Lung microvascular endothelial cell (primary cell): ENCODE measurements around the gene CDH26. TPM values are rescaled to one million over a fixed set of nuclear protein-coding genes. Genes with fewer than 3 reads are reported as not detected.

Experiments used
- DNase-seq, 2 donors: peaks; one replicate each; pipeline versions ENCODE4 v3.0.0 to v3.0.0-alpha.2; 2010; ENCODE audit warnings: low read depth in 2 of 2
- total RNA-seq: library from RNA; depleted of rRNA; stranded (reverse); fragments of >200 nt; gene quantifications from 2 replicates; pipeline ENCODE4 v1.2.1, GENCODE V29; 2014

The CDH26 gene
- total RNA-seq, 1 donor from 2014 or later, result 0.40 TPM

- no peak for DNase-seq
Observed at GRCh38 chr20:60043435-60043834, 85.2 kb downstream of the CDH26 start.

DNA sequence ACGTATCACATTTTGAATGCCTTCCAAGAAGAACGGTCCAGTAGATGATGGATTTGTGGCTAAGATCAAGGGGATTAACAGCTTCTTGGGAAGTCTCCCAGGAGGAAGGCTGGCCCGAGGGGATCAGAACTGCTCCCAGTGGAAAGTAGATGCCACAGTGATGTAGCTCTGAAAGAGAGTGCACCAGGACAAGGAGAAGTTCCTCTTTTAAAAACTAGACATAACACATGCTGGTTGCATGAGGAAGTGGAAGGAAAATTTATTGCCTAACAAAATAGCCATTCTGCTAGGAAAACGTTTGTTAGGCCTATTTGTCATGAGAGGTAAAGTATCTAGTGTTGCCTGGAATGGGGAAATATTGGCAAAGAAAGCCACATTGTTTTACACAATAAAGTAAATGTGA lies 87.8 kb downstream of the CDH26 start:
- no peak for DNase-seq

- no peak for DNase-seq
Observed at GRCh38 chr20:60046436-60046835, 88.2 kb downstream of the CDH26 start.

DNA sequence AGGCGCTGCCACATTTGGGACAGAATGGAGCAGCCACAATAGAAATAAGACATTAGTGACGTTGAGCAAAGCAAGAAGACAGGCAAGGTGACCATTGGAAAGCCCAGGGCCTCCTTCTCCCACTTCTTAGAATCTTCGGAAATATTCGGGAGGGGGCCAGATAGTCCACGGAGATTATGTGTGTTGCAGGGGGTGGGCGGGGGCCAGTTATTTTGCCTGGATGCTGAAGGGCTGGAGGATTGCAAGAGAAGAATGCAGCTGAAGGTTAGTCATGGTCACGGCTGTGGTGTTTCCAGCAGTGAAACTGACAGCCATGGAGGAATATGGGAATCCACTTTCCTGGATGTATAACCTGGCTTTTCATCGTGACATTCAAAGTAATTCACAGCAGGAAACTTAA lies 88.6 kb downstream of the CDH26 start:
- DNase-seq, result no peak

- no peak for DNase-seq
Observed at GRCh38 chr20:60048634-60049521, 90.7 kb downstream of the CDH26 start.

- no peak for DNase-seq
Observed at GRCh38 chr20:60049601-60050000, 91.4 kb downstream of the CDH26 start.

DNA sequence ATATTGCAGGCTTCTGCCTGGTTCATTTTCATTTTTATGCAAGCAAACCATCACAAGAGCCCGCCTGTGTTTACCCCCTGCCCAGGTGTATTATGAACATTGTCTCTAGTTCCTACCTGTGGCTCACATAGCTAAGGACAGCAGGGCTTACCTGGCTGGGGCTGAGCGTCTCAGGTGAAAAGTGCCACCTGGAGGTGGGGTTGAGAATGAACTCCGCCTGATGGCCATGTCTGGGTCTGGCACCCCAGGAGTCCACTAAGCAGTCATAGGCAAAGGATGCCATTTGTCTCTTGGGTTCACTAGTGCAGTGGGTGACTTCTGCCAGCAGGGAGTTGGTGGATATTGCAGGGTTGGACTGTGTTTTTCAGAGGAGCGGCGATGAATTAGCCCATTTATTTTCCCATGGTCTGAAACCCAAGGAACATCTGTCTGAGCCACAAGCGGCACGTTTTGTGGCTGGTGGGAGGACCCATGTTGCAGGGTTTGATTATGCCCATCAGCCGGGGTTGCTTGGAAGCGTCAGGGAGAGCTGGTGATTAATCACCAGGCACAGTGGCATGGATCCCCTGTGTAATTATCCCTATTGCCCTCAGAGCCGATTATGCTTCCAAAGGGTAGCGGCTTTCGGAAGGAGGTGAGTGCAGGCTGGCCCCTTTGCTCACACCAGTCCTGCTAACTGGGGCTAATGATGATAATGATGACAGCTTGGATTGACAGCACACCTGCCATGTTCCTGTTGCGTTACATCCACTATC lies 92.1 kb downstream of the CDH26 start:
- no peak for DNase-seq

- no peak for DNase-seq
Observed at GRCh38 chr20:60051911-60052310, 93.7 kb downstream of the CDH26 start.

DNA sequence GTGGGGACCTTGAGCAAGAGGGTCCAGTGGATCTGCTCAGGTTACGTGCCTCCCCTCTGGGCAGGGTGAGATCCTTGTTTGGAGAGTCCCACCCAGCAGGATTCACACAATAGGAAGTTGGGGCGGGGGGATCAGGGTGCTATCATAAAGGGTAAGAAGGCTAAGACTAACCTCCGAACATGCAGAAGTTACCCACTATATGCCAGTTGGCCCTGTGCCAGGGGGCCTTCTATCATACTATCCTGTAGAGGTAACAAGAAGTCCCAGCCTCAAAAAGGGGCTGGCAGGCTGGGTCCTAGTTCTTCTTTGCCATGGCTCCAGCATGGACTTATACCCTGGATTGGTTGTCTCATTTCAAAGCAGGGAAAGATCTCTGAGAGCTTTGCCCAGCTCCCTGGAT lies 94.1 kb downstream of the CDH26 start:
- no peak for DNase-seq

- DNase-seq, result no peak
Observed at GRCh38 chr20:60053125-60053817, 95.0 kb downstream of the CDH26 start.

DNA sequence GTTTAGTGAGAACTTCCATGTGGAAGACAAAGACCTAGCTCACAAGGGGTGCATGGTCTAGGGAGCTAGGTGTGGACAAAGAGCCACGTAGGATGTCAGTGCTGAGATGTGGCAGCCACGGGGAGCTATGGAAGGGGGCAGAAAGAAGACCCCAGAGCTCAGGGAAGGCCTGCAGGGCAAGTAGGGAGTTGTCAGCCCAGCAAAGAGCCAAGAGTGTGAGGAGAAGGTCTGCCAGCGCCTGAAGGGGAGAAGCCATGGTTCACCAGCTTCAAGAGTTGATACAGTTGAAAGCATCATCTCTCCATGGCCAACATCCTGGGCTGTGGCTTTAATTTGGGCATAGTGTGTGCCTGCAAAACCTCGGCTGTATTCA lies 95.6 kb downstream of the CDH26 start:
- DNase-seq, result no peak

DNA sequence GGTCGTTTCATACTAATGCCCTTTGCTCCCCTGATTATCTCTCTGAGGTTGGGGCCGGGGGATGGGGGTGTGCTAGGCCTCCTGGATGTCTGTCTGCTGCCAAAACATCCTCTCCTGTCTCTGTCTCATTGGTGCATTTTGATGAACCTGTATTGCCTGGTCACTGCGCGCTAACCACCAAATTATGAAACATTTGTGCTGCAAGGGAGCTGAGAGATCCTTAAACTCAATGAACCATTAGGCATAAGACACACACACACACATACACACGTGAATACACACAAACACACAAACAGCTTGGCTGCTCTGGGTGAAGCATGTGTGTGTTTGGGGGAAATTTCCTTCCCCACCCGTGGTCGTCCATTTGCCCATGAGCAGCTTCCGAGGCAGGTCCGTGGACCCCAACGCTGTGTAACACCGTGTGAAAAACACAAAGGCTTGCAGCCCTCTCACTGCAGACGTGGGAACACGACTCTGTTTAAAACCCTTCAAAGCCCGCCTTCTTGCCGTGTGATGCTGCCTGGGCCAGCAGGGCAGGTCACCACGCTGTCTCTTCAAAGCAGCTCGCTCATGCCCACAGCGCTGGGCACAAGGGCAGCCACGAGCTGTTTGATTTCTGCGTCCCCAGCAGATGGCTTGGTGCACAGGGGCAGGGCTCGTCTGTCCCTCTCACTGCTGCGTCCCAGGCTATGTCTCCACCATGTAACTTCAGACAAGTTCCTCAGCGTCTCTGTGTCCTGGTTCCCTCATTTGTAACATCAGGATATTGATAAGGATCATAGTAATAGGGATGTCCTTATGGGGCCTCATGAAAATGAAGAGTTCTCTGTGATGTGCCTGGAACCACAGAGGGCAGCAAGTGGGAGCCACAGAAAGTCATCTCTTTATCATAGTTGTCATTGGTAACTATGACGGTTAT lies 96.8 kb downstream of the CDH26 start:
- no peak for DNase-seq

- DNase-seq, result peak in 1 of 2 donors; percentile 6
Observed at GRCh38 chr20:60055740-60056139, 97.5 kb downstream of the CDH26 start.

- DNase-seq, result no peak
Observed at GRCh38 chr20:60056407-60057122, 98.3 kb downstream of the CDH26 start.

DNA sequence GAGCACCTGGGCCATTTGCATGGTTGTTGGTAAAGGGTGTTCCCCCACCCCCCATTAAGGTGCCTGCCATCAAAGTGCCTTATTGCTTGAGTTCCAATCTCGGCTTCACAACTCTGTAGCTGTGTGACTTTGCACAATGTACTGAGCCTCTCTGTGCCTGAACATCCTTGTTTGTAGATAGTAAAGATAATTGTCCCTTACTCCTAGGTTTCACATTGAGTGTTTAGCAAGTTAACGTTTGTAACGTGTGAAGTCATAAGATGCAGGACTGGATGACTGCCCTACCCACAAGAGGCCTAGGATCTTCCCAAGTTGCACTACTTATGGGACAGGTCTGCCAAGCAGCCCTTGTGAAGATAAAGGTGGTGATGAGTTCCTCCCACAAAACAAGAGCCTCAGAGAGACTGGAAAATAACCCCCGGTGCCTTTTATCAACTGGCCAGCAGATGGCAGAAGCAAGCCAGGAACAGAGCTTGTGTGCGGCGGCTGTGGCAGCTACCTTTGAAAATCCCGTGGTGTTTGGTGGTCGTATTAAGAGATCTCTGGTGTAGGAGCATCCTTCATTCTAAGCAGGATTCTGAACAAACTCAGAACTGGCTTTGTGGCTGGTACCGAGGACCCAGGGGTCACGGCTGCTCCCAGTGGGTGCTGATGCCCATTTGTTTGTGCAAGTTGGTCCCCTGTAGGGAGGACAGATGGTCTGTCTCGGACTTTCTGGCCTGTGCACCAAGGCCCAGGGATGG lies 99.1 kb downstream of the CDH26 start:
- DNase-seq, result peak; percentile 56 to 63

DNA sequence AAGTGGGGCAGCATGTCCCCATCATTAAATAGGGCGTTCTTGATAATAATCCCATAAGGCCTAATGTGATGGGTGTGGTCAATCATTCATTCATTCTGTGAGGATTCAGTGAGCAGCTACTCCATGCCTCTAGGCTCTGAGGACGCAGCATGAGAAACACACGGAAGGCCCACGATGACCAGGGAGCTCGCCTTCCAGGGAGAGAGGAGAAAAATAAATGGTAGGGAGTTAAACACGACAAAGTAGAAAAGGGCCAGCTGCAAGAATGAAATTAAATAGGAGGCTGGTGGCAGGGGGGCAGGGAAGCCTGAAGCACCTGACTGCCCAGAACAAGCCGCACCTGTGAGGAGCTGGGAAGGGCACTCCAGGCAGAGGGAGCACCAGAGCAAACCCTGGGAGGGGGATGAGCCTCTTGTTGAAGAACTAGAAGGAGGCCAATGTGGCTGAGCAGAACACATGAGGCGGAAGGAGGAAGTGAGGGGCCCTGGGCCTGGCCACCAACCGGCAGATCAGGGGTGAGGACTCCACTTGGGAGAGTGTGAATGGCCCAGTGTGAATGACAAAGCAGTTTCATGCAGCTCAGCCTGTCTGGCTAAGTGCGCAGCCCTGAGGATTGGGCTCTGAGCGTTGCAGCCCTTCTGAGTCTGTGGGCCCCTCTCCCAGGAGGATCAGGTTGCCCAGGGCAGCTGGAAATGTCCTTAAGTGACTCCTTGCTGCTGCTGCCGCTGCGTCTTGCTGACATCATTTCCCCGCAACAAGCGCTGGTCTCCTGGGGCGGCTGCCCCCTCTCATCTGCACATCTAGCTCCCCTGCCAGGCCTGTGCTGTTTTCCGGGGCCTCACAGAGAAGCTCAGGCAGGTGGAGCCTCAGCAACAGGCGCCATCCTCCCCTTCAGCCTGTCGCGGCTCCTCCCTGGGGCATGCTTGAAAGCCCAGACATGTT lies 99.9 kb downstream of the CDH26 start:
- no peak for DNase-seq

GRCh38 chr20:60058879-60059278 lies 100.7 kb downstream of the CDH26 start:
- DNase-seq, result no peak

DNA sequence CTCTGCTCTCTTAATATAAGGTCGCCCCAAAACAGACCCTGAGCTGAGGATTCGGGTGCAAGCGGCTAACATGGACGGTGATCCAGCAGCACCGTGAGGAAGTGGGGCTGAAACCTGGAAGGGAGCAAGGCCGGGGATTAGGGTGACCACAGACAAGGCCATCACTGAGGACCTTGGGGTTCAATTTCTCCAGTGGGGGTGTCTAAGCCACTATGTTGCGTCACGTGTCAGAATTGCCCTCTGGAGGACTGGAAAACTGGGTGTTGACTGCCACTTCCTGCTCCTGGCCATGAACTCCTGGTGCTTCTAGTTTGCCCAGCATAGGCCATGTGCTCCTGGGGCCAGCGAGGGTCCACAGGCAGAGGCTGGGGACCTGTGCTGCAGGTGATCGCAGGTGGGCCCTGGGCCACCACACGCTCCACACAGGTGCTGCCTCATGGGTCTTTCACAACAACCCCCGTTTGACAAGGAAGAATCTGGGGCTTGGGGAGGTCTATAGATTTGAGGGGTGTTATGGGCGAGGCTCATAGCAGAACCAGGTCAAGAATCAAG lies 101.9 kb downstream of the CDH26 start:
- no peak for DNase-seq
